Kidney epithelial cell (primary cell): ENCODE data around the gene SPR. TPM values are rescaled to one million over a fixed set of nuclear protein-coding genes. Genes with fewer than 3 reads are reported as not detected.

ENCODE experiments used
- DNase-seq: peaks from one replicate; pipeline ENCODE4 v3.0.0-alpha.2; 2010; ENCODE audit warnings: low read depth
- H3K27me3 ChIP-seq: 2 replicates; pipeline ENCODE4 v1.6.0; 2011; ENCODE audit warnings: low read length; ENCODE audit not compliant: control insufficient read depth, insufficient read depth
- H3K36me3 ChIP-seq: 2 replicates; pipeline ENCODE4 v1.5.1; 2011; ENCODE audit warnings: low read length; ENCODE audit not compliant: control insufficient read depth, insufficient read depth
- H3K4me3 ChIP-seq: 2 replicates; pipeline ENCODE4 v1.5.1; 2011; ENCODE audit warnings: low read depth, mild to moderate bottlenecking, control low read depth, low read length
- CTCF ChIP-seq: IDR thresholded peaks from 2 replicates; pipeline ENCODE4 v1.5.1; 2011; ENCODE audit warnings: mild to moderate bottlenecking, moderate library complexity, low read length, control low read depth, inconsistent platforms; ENCODE audit not compliant: insufficient read depth, poor library complexity, severe bottlenecking
- total RNA-seq: library from RNA; depleted of rRNA; stranded (reverse); fragments of >200 nt; gene quantifications from 2 replicates; pipeline ENCODE4 v1.2.3, GENCODE V29; 2015

SPR gene
- total RNA-seq, 1 donor from 2014 or later = 15.0 TPM

DNA sequence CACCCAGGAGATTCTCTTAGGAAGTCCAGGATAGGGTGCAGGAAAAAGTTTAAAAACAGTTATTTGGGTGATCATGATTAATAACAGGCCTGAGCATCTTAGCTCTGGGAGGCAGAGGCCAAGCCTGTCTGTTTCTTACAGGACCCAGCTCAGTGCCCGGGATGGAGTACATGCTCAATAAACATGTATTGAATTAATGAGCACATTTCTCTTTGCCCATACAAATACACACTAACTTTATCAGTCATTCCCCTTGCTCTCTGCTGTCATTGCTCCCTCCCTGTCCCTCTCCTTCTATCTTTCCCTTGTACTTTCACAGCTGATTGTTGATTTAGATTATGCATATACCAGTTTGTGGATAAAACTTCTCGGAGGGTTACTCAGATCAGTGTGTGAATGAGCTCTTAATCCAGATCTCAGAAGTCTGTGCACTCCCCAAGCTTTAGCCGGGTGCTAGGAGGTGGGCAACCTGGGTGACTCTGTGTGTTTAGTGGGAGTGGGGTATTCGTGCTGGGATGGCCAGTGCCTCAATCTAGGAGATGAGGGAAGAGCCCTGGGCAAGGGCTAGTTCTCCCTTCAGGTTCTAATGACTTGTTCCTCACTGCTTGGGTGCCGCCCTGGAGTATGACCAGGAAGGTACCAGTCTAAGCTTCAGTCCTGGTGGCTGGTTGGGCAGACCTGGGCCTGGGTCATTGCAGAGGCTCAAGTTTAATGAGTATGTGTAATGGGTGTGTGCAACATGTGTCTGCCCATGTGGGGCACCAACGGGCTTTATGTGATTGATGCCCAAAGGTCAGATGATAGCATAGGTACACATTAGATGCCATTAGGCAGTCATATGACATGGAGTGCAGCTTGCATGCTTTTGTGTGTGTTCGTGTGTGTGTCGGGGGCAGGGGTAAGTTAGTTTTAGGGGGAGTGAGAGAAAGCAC lies 40.7 kb downstream of the SPR start:
- DNase-seq = no peak
- Histone ChIP-seq H3K36me3 (no peaks in the 10 kb centered on the region), H3K27me3 (peaks cover 52% of the 10 kb centered on the region), H3K4me3 (no peak overlapping the region)
- TF ChIP-seq CTCF = no peak

GRCh38 chr2:72929010-72929409 lies 41.8 kb downstream of the SPR start:
- Histone ChIP-seq H3K27me3 (peaks cover 42% of the 10 kb centered on the region), H3K36me3 (no peaks in the 10 kb centered on the region), H3K4me3 (no peak overlapping the region)
- DNase-seq = no peak
- no peak for TF ChIP-seq CTCF

DNA sequence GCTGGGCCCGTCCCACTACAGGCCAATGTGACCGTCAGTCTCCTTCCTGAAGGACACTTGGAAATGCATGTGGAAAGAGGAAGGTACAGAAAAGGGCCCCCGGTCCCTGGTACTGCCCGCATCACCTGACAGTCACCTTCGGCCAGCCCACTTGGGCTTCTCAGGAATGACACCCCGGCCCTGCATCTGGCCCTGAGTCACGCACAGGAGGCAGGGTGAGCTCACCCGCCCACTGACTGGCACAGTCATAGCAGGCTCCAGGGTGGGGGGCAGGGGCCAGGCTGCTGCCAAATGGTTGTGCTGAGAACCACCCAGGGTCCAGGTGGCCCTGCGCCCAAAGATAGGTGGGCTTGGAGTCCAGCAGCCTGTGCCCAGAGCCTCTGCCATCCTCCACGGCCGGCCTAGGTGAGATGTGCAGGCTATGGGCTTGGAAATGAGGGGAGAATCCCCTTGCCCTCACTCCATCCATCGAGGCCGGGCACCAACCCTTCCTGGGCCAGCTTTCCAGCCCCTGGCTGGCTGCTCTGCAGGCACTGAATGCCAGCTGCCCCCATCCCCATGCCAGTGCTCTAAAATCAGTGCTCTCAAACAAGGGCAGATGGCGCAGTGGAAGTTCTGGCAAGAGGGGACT lies 44.2 kb downstream of the SPR start:
- Histone ChIP-seq H3K27me3 (peaks cover 23% of the 10 kb centered on the region), H3K4me3 (no peak overlapping the region), H3K36me3 (no peaks in the 10 kb centered on the region)
- DNase-seq = no peak
- TF ChIP-seq CTCF = no peak

DNA sequence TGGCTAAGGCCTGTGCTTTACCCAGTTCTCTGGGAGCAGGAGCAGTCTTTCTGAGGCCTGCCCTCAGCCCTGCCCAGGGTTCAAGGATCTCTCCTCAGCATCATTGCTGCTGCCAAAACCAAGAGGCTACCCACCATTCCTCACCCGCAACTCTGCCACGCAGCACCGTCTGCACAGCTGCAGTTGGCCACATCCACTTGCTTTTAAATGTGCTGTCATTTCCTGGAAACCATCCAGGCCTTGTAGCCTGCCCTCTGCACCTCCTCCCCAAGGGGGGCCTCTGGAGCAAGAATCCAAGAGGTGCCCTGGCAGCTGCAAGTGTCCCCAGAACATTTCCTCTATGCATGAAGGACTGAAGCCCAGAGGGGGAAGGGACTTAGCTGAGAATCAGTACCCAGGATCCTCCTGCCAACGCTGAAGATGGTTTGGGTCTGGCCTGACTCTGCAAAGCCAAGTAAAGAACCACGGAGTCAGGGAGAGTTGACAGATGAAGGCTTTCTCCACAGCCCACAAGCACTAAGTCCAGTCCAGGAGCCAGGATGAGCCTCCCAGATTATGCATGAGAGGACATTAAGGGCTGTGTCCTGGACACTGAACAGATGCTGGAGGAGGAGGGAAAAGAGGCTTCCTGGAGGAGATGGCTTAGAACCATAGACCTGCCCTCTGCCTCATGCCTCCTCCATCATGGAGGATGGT lies 45.0 kb downstream of the SPR start:
- H3K4me3 ChIP-seq = no peak overlapping the region
- no peak for TF ChIP-seq CTCF
- DNase-seq = no peak
- peaks cover 18% of the 10 kb centered on the region for H3K27me3 ChIP-seq
- H3K36me3 ChIP-seq = no peaks in the 10 kb centered on the region

GRCh38 chr2:72932805-72933204 lies 45.6 kb downstream of the SPR start:
- H3K4me3 ChIP-seq = no peak overlapping the region
- TF ChIP-seq CTCF = no peak
- no peak for DNase-seq
- H3K36me3 ChIP-seq = no peaks in the 10 kb centered on the region
- peaks cover 14% of the 10 kb centered on the region for H3K27me3 ChIP-seq
